ENCODE measurements around the gene GFI1. TPM values are rescaled to one million over a fixed set of nuclear protein-coding genes. Genes with fewer than 3 reads are reported as not detected.

Gene GFI1
- total RNA-seq, 1 experiment from 2014 or later = 0.31 TPM

GRCh38 chr1:92459871-92460320, 26.8 kb downstream of the GFI1 start:
- Mint-ChIP-seq H3K36me3 (ENCODE audit: insufficient read depth, unreplicated experiment) (no peaks in the 10 kb centered on the region), H3K9me3 (ENCODE audit: low read depth, unreplicated experiment) (no peaks in the 10 kb centered on the region), H3K4me1 (ENCODE audit: low read depth, unreplicated experiment) (no peaks in the 10 kb centered on the region), H3K27me3 (ENCODE audit: unreplicated experiment) (no peaks in the 10 kb centered on the region), H3K4me3 (ENCODE audit: low read depth, unreplicated experiment) (no peak overlapping the region), H3K27ac (ENCODE audit: unreplicated experiment) (no peak overlapping the region)
- intact Hi-C loops (cut with micrococcal nuclease; ENCODE audit: unreplicated experiment) = loop anchor here (10.0 kb wide), 1 partner anchor 145 kb away; no protein-coding TSS in a partner anchor
- no TSS peak for BruUV-seq (replicated peaks)
- no peak for DNase-seq
- CTCF ChIA-PET = no interaction called here
- TF ChIP-seq, protein P1, sequence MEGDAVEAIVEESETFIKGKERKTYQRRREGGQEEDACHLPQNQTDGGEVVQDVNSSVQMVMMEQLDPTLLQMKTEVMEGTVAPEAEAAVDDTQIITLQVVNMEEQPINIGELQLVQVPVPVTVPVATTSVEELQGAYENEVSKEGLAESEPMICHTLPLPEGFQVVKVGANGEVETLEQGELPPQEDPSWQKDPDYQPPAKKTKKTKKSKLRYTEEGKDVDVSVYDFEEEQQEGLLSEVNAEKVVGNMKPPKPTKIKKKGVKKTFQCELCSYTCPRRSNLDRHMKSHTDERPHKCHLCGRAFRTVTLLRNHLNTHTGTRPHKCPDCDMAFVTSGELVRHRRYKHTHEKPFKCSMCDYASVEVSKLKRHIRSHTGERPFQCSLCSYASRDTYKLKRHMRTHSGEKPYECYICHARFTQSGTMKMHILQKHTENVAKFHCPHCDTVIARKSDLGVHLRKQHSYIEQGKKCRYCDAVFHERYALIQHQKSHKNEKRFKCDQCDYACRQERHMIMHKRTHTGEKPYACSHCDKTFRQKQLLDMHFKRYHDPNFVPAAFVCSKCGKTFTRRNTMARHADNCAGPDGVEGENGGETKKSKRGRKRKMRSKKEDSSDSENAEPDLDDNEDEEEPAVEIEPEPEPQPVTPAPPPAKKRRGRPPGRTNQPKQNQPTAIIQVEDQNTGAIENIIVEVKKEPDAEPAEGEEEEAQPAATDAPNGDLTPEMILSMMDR (IDR thresholded peaks at IDR 0.05; ENCODE audit: unreplicated experiment) = no peak

- H3K27me3 Mint-ChIP-seq (ENCODE audit: unreplicated experiment) = no peaks in the 10 kb centered on the region
- CTCF ChIA-PET = no interaction called here
- no peak for DNase-seq
- no peaks in the 10 kb centered on the region for H3K9me3 Mint-ChIP-seq (ENCODE audit: low read depth, unreplicated experiment)
- no peak overlapping the region for H3K27ac Mint-ChIP-seq (ENCODE audit: unreplicated experiment)
- no peaks in the 10 kb centered on the region for H3K4me1 Mint-ChIP-seq (ENCODE audit: low read depth, unreplicated experiment)
- H3K4me3 Mint-ChIP-seq (ENCODE audit: low read depth, unreplicated experiment) = no peak overlapping the region
- no TSS peak for BruUV-seq (replicated peaks)
- TF ChIP-seq, protein P1 (IDR thresholded peaks at IDR 0.05; ENCODE audit: unreplicated experiment) = no peak
- no peaks in the 10 kb centered on the region for H3K36me3 Mint-ChIP-seq (ENCODE audit: insufficient read depth, unreplicated experiment)
- intact Hi-C loops (cut with micrococcal nuclease; ENCODE audit: unreplicated experiment) = no loop called here
Observed at GRCh38 chr1:92458146-92458545, 28.6 kb downstream of the GFI1 start.

- BruUV-seq (replicated peaks) = no TSS peak
- TF ChIP-seq, protein P1 (IDR thresholded peaks at IDR 0.05; ENCODE audit: unreplicated experiment) = no peak
- Mint-ChIP-seq H3K9me3 (ENCODE audit: low read depth, unreplicated experiment) (no peaks in the 10 kb centered on the region), H3K36me3 (ENCODE audit: insufficient read depth, unreplicated experiment) (no peaks in the 10 kb centered on the region), H3K4me1 (ENCODE audit: low read depth, unreplicated experiment) (peaks cover 7% of the 10 kb centered on the region), H3K4me3 (ENCODE audit: low read depth, unreplicated experiment) (no peak overlapping the region), H3K27me3 (ENCODE audit: unreplicated experiment) (peaks cover 32% of the 10 kb centered on the region), H3K27ac (ENCODE audit: unreplicated experiment) (no peak overlapping the region)
- intact Hi-C loops (cut with micrococcal nuclease; ENCODE audit: unreplicated experiment) = no loop called here
- no peak for DNase-seq
- CTCF ChIA-PET = no interaction called here
Observed at GRCh38 chr1:92447976-92448375, 38.7 kb downstream of the GFI1 start.

GRCh38 chr1:92447033-92447681, 39.6 kb downstream of the GFI1 start:
- TF ChIP-seq, protein P1 (IDR thresholded peaks at IDR 0.05; ENCODE audit: unreplicated experiment) = no peak
- Mint-ChIP-seq H3K27ac (ENCODE audit: unreplicated experiment) (no peak overlapping the region), H3K27me3 (ENCODE audit: unreplicated experiment) (peaks cover 32% of the 10 kb centered on the region), H3K4me1 (ENCODE audit: low read depth, unreplicated experiment) (peaks cover 7% of the 10 kb centered on the region), H3K36me3 (ENCODE audit: insufficient read depth, unreplicated experiment) (no peaks in the 10 kb centered on the region), H3K4me3 (ENCODE audit: low read depth, unreplicated experiment) (no peak overlapping the region), H3K9me3 (ENCODE audit: low read depth, unreplicated experiment) (no peaks in the 10 kb centered on the region)
- intact Hi-C loops (cut with micrococcal nuclease; ENCODE audit: unreplicated experiment) = no loop called here
- BruUV-seq (replicated peaks) = no TSS peak
- no peak for DNase-seq
- CTCF ChIA-PET = interaction anchor here (0.6 to 0.7 kb wide), 4 partner anchors 56 to 138 kb away, joined by 4 to 6 read pairs (median 4); no protein-coding TSS in a partner anchor
